K562 (cell line): ENCODE results near the gene FKBP2. TPM values are rescaled to one million over a fixed set of nuclear protein-coding genes. Genes with fewer than 3 reads are reported as not detected.

Source experiments
- BMI1 ChIP-seq: fragments of 150-350 bp; IDR thresholded peaks from 2 replicates; pipeline ENCODE4 v1.6.1; 2014; ENCODE audit warnings: low read length
- CBX2 ChIP-seq: fragments of 200-600 bp; sonication (generic); IDR thresholded peaks from one replicate; pipeline ENCODE4 v1.6.1; 2012; ENCODE audit warnings: mild to moderate bottlenecking, low read length, inconsistent platforms; ENCODE audit not compliant: insufficient read depth, poor library complexity, severe bottlenecking
- ETV5 ChIP-seq: sonication (generic); formaldehyde crosslinking; IDR thresholded peaks from 2 replicates; pipeline ENCODE4 v1.4.0; 2020; ENCODE audit warnings: low read depth, mild to moderate bottlenecking, missing genetic modification reagents
- FOSL1 ChIP-seq: fragments of 200-800 bp; sonication (Bioruptor generic); conservative IDR thresholded peaks from 2 replicates; pipeline ENCODE4 v1.6.1; 2016; ENCODE audit warnings: missing genetic modification characterization, missing compliant biosample characterization
- HDAC1 ChIP-seq, 2 experiments: fragments of 450-650 bp; IDR thresholded peaks; 2 replicates each; pipeline ENCODE4 v1.6.1; 2016 to 2017; ENCODE audit warnings: inconsistent platforms in 1 of 2, mild to moderate bottlenecking in 1 of 2, moderate library complexity in 1 of 2
- NFRKB ChIP-seq: fragments of 450-650 bp; IDR thresholded peaks from 2 replicates; pipeline ENCODE4 v1.6.1; 2016; ENCODE audit warnings: low read depth
- SMAD1 ChIP-seq: fragments of 150-350 bp; IDR thresholded peaks from 2 replicates; pipeline ENCODE4 v1.6.1; 2014; ENCODE audit warnings: low read length, low read depth; ENCODE audit not compliant: partially characterized antibody
- SRSF3 ChIP-seq: fragments of 200-400 bp; formaldehyde crosslinking; IDR thresholded peaks from 2 replicates; pipeline ENCODE4 v1.6.1; 2016; ENCODE audit warnings: mild to moderate bottlenecking, low read length, moderate library complexity; ENCODE audit not compliant: insufficient read depth
- TSC22D4 ChIP-seq: fragments of 450-650 bp; IDR thresholded peaks from 2 replicates; pipeline ENCODE4 v1.6.1; 2016; ENCODE audit warnings: missing genetic modification characterization, missing biosample characterization, control low read depth
- ZNF121 ChIP-seq: sonication (generic); formaldehyde crosslinking; conservative IDR thresholded peaks from 2 replicates; pipeline ENCODE4 v1.8.0; 2022; ENCODE audit warnings: missing genetic modification reagents
- ZNF212 ChIP-seq: fragments of 450-650 bp; formaldehyde crosslinking; IDR thresholded peaks from 2 replicates; pipeline ENCODE4 v1.4.0; 2020; ENCODE audit warnings: mild to moderate bottlenecking
- polyA plus RNA-seq, 8 experiments: library from polyadenylated mRNA; depleted of rRNA in 4 of 8; stranded (reverse) in 5 of 8; unstranded in 3 of 8; fragments of >200 nt; fragmentation: Nextera tagmentation in 2 of 8; fragmentation: Illumina TruSeq in 1 of 8; extraction: Ambion mirVana in 2 of 8; extraction: Trizol in 1 of 8; gene quantifications; 2 replicates each; pipeline versions ENCODE4 v1.2.1 to v1.2.3, GENCODE V29; 2011 to 2014; ENCODE audit warnings: inconsistent platforms in 1 of 8, missing spikeins in 1 of 8
- total RNA-seq, 7 experiments: library from RNA; depleted of rRNA in 6 of 7; stranded (reverse); fragments of >200 nt in 6 of 7; fragmentation: Illumina TruSeq in 2 of 7; extraction: Trizol in 2 of 7; gene quantifications; 2 replicates each; pipeline versions ENCODE4 v1.2.1 to v1.2.3, GENCODE V29; 2011 to 2021; ENCODE audit warnings: low replicate concordance in 1 of 7
- TF ChIP-seq, protein P1 (sequence below): fragments of 250-450 bp; sonication (Bioruptor Pico); IDR thresholded peaks from 2 replicates; pipeline ENCODE4 v1.9.0; 2021; ENCODE audit warnings: mild to moderate bottlenecking, inconsistent platforms
- TF ChIP-seq, protein P2 (sequence below): IDR thresholded peaks from 2 replicates; pipeline ENCODE4 v1.6.1; 2011; ENCODE audit not compliant: insufficient read length; ENCODE audit errors: extremely low read depth
- TF ChIP-seq, protein P3 (sequence below), 2 experiments: fragments of 450-650 bp in 1 of 2; IDR thresholded peaks; 2 replicates each; pipeline ENCODE4 v1.6.1; 2011 to 2017; ENCODE audit warnings: low read depth in 2 of 2, antibody characterized with exemption in 1 of 2, borderline replicate concordance in 1 of 2, low read length in 1 of 2, mild to moderate bottlenecking in 1 of 2, mixed read lengths in 1 of 2; ENCODE audit not compliant: control insufficient read depth in 1 of 2
- TF ChIP-seq, protein P4 (sequence below): sonication (generic); formaldehyde crosslinking; IDR thresholded peaks from 2 replicates; pipeline ENCODE4 v1.8.1; 2023; ENCODE audit warnings: mild to moderate bottlenecking, missing genetic modification reagents
- TF ChIP-seq, protein P5 (sequence below): sonication (generic); formaldehyde crosslinking; IDR thresholded peaks from 2 replicates; pipeline ENCODE4 v1.8.0; 2022; ENCODE audit warnings: missing genetic modification reagents, mild to moderate bottlenecking, borderline replicate concordance

Gene FKBP2
- total and polyA plus RNA-seq, 9 of the 15 experiments (the other 6 are each of a cell fraction or from before 2014, with no cell fraction given), result 3.5 to 151 (median 58.1) TPM

DNA sequence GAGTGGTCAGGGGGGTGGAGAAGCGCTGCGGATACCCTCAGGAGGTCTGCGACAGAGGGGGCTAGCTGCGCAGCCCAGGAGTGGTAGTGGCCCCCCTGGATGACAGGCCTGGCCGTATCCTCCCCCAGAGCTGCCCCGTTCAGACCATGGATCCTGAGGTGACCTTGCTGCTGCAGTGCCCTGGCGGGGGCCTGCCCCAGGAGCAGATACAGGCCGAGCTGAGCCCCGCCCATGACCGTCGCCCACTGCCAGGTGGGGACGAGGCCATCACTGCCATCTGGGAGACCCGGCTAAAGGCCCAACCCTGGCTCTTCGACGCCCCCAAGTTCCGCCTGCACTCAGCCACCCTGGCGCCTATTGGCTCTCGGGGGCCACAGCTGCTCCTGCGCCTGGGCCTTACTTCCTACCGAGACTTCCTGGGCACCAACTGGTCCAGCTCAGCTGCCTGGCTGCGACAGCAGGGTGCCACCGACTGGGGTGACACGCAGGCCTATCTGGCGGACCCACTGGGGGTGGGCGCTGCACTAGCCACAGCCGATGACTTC lies 14.3 kb upstream of the FKBP2 start (continued):
- TF ChIP-seq, protein P1, sequence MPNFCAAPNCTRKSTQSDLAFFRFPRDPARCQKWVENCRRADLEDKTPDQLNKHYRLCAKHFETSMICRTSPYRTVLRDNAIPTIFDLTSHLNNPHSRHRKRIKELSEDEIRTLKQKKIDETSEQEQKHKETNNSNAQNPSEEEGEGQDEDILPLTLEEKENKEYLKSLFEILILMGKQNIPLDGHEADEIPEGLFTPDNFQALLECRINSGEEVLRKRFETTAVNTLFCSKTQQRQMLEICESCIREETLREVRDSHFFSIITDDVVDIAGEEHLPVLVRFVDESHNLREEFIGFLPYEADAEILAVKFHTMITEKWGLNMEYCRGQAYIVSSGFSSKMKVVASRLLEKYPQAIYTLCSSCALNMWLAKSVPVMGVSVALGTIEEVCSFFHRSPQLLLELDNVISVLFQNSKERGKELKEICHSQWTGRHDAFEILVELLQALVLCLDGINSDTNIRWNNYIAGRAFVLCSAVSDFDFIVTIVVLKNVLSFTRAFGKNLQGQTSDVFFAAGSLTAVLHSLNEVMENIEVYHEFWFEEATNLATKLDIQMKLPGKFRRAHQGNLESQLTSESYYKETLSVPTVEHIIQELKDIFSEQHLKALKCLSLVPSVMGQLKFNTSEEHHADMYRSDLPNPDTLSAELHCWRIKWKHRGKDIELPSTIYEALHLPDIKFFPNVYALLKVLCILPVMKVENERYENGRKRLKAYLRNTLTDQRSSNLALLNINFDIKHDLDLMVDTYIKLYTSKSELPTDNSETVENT (CRISPR knock-in tag), result no peak
- TF ChIP-seq HDAC1 (IDR thresholded peaks at IDR 0.05) (no peak), CBX2 (no peak), TSC22D4 (tag) (no peak), BMI1 (no peak), FOSL1 (tag) (no peak), ETV5 (CRISPR knock-in tag) (no peak), ZNF212 (CRISPR knock-in tag) (no peak), ZNF121 (no peak), NFRKB (peak; percentile 23; the same call in 1 of the 2 replicates), SRSF3 (no peak), SMAD1 (no peak)
- TF ChIP-seq, protein P2, sequence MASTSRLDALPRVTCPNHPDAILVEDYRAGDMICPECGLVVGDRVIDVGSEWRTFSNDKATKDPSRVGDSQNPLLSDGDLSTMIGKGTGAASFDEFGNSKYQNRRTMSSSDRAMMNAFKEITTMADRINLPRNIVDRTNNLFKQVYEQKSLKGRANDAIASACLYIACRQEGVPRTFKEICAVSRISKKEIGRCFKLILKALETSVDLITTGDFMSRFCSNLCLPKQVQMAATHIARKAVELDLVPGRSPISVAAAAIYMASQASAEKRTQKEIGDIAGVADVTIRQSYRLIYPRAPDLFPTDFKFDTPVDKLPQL, result no peak
- TF ChIP-seq, protein P3, sequence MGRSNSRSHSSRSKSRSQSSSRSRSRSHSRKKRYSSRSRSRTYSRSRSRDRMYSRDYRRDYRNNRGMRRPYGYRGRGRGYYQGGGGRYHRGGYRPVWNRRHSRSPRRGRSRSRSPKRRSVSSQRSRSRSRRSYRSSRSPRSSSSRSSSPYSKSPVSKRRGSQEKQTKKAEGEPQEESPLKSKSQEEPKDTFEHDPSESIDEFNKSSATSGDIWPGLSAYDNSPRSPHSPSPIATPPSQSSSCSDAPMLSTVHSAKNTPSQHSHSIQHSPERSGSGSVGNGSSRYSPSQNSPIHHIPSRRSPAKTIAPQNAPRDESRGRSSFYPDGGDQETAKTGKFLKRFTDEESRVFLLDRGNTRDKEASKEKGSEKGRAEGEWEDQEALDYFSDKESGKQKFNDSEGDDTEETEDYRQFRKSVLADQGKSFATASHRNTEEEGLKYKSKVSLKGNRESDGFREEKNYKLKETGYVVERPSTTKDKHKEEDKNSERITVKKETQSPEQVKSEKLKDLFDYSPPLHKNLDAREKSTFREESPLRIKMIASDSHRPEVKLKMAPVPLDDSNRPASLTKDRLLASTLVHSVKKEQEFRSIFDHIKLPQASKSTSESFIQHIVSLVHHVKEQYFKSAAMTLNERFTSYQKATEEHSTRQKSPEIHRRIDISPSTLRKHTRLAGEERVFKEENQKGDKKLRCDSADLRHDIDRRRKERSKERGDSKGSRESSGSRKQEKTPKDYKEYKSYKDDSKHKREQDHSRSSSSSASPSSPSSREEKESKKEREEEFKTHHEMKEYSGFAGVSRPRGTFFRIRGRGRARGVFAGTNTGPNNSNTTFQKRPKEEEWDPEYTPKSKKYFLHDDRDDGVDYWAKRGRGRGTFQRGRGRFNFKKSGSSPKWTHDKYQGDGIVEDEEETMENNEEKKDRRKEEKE (IDR thresholded peaks at IDR 0.05; ENCODE audit: borderline replicate concordance in 1 of 2, control insufficient read depth in 1 of 2, low read depth in 2 of 2, low read length in 1 of 2), result no peak
- TF ChIP-seq, protein P4, sequence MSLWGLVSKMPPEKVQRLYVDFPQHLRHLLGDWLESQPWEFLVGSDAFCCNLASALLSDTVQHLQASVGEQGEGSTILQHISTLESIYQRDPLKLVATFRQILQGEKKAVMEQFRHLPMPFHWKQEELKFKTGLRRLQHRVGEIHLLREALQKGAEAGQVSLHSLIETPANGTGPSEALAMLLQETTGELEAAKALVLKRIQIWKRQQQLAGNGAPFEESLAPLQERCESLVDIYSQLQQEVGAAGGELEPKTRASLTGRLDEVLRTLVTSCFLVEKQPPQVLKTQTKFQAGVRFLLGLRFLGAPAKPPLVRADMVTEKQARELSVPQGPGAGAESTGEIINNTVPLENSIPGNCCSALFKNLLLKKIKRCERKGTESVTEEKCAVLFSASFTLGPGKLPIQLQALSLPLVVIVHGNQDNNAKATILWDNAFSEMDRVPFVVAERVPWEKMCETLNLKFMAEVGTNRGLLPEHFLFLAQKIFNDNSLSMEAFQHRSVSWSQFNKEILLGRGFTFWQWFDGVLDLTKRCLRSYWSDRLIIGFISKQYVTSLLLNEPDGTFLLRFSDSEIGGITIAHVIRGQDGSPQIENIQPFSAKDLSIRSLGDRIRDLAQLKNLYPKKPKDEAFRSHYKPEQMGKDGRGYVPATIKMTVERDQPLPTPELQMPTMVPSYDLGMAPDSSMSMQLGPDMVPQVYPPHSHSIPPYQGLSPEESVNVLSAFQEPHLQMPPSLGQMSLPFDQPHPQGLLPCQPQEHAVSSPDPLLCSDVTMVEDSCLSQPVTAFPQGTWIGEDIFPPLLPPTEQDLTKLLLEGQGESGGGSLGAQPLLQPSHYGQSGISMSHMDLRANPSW (CRISPR knock-in tag), result no peak
- TF ChIP-seq, protein P5, sequence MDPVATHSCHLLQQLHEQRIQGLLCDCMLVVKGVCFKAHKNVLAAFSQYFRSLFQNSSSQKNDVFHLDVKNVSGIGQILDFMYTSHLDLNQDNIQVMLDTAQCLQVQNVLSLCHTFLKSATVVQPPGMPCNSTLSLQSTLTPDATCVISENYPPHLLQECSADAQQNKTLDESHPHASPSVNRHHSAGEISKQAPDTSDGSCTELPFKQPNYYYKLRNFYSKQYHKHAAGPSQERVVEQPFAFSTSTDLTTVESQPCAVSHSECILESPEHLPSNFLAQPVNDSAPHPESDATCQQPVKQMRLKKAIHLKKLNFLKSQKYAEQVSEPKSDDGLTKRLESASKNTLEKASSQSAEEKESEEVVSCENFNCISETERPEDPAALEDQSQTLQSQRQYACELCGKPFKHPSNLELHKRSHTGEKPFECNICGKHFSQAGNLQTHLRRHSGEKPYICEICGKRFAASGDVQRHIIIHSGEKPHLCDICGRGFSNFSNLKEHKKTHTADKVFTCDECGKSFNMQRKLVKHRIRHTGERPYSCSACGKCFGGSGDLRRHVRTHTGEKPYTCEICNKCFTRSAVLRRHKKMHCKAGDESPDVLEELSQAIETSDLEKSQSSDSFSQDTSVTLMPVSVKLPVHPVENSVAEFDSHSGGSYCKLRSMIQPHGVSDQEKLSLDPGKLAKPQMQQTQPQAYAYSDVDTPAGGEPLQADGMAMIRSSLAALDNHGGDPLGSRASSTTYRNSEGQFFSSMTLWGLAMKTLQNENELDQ (CRISPR knock-in tag), result no peak
